ENCODE data around the gene FXR2. TPM values are rescaled to one million over a fixed set of nuclear protein-coding genes. Genes with fewer than 3 reads are reported as not detected.
"Not testable (repeated sequence)": the region's sequence is repeated elsewhere in the genome, so short reads cannot be mapped to it uniquely, and the experiment has no call there.

Gene FXR2
- total RNA-seq, 2 donors from 2014 or later = 70.3 to 83.6 TPM

GRCh38 chr17:7613769-7614424 lies 800 bp downstream of the FXR2 start:
- Histone ChIP-seq H3K4me3 (peak overlapping the region; percentile 83 to 93), H3K4me1 (peaks cover 0 to 46% of the 10 kb centered on the region in 2 donors), H3K27ac (peak overlapping the region; percentile 93 to 94), H3K27me3 (no peaks in the 10 kb centered on the region), H3K9me3 (no peaks in the 10 kb centered on the region), H3K36me3 (peaks cover 5% of the 10 kb centered on the region)
- no peak for DNase-seq (ENCODE audit: low spot score)
- TF ChIP-seq, protein P1, sequence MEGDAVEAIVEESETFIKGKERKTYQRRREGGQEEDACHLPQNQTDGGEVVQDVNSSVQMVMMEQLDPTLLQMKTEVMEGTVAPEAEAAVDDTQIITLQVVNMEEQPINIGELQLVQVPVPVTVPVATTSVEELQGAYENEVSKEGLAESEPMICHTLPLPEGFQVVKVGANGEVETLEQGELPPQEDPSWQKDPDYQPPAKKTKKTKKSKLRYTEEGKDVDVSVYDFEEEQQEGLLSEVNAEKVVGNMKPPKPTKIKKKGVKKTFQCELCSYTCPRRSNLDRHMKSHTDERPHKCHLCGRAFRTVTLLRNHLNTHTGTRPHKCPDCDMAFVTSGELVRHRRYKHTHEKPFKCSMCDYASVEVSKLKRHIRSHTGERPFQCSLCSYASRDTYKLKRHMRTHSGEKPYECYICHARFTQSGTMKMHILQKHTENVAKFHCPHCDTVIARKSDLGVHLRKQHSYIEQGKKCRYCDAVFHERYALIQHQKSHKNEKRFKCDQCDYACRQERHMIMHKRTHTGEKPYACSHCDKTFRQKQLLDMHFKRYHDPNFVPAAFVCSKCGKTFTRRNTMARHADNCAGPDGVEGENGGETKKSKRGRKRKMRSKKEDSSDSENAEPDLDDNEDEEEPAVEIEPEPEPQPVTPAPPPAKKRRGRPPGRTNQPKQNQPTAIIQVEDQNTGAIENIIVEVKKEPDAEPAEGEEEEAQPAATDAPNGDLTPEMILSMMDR (IDR thresholded peaks at IDR 0.05) = no peak

DNA sequence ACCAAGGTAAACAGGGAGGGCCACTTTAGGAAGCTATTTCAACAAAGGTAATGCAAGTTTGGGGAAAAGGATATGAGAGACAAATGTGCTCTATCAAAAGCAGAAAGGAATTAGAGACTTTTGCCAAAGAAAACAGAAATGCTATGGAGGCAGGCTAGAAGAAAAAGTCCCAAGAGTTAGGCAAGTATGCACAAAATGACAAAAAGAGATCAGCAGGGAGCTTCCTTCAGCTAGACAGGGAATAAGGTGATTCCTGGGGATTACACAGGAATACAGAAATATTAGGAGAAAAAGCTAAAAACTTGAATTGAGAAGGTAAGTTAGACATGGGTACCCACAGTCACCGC lies 2.4 kb downstream of the FXR2 start:
- H3K36me3 ChIP-seq = peaks cover 5% of the 10 kb centered on the region
- TF ChIP-seq, protein P1 (IDR thresholded peaks at IDR 0.05) = no peak

DNA sequence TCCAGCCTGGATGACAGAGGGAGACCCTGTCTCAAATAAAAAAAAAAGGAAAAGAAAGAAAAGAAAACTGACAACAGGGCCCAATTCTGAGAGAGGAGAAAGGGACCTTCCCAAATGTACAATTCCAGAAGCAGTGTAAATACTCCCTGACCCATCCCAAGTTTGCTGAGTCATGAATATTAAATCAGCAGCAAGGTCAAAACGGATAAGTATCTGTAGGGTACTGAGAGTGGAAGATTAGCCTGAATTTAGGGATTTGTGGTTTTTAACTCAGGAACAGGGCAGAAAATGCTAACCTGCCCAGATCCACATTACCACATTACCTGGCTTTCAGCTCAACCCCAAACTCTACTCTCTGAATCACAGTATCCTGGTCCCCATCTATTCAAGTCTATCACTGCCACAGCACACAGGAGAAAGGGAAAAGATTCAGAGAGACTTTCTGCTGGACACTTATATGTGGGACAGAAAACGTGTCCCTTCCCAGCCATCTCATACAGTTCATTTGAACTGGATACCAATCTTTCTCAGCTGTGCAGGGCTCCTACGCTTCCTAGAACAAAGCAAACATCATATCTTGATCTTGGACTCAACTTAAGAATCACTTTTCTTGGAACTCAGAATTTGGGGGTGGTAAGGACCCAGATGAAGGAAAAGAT lies 2.9 kb downstream of the FXR2 start:
- TF ChIP-seq, protein P1 (IDR thresholded peaks at IDR 0.05) = no peak
- Histone ChIP-seq H3K27ac (peak overlapping the region; percentile 38 to 57), H3K4me3 (no peak overlapping the region), H3K36me3 (peaks cover 5% of the 10 kb centered on the region), H3K27me3 (no peaks in the 10 kb centered on the region), H3K4me1 (peaks cover 0 to 49% of the 10 kb centered on the region in 2 donors), H3K9me3 (no peaks in the 10 kb centered on the region)
- no peak for DNase-seq (ENCODE audit: low spot score)

More for the DNA sequence above, 2.4 kb downstream of the FXR2 start:
- DNase-seq (ENCODE audit: low spot score) = no peak
- no peaks in the 10 kb centered on the region for H3K27me3 ChIP-seq
- H3K9me3 ChIP-seq = no peaks in the 10 kb centered on the region
- H3K4me1 ChIP-seq = peaks cover 0 to 46% of the 10 kb centered on the region in 2 donors
- peak overlapping the region in 1 of 2 donors; percentile 57 for H3K27ac ChIP-seq
- no peak overlapping the region for H3K4me3 ChIP-seq

DNA sequence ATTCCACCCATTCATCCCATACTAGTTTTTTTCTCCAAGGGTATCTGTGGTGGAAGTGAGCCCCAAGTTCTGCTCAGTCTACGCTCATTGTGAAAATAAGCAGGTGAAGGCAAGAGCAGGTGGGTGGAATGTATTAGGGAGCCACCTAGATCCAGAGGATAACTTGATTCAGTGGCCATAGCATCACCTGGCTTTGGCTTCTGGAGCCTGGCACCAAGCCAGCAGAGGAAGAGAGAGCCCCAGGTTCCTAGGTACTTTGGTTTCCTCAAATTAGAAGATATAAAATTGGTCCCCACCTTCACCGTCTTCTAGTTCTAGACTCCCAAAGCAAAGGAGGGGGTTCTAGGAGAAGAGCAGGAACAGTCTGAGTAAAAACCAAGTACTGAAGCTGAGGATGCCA lies 4.1 kb downstream of the FXR2 start:
- no peak for DNase-seq (ENCODE audit: low spot score)
- no peaks in the 10 kb centered on the region for H3K27me3 ChIP-seq
- no peaks in the 10 kb centered on the region for H3K9me3 ChIP-seq
- H3K4me1 ChIP-seq = peaks cover 0 to 58% of the 10 kb centered on the region in 2 donors
- H3K36me3 ChIP-seq = peaks cover 7% of the 10 kb centered on the region
- H3K4me3 ChIP-seq = no peak overlapping the region
- TF ChIP-seq, protein P1 (IDR thresholded peaks at IDR 0.05) = no peak
- H3K27ac ChIP-seq = no peak overlapping the region

GRCh38 chr17:7606280-7606679 lies 8.4 kb downstream of the FXR2 start:
- TF ChIP-seq, protein P1 (IDR thresholded peaks at IDR 0.05) = no peak
- Histone ChIP-seq H3K27ac (peak overlapping the region; percentile 73 to 94), H3K4me3 (no peak overlapping the region), H3K9me3 (no peaks in the 10 kb centered on the region), H3K27me3 (no peaks in the 10 kb centered on the region), H3K36me3 (peaks cover 50% of the 10 kb centered on the region), H3K4me1 (peaks cover 0 to 28% of the 10 kb centered on the region in 2 donors)
- no peak for DNase-seq (ENCODE audit: low spot score)

GRCh38 chr17:7597561-7597960 lies 17.1 kb downstream of the FXR2 start:
- H3K27ac ChIP-seq = not testable (repeated sequence)

More at GRCh38 chr17:7597561-7597960, 17.1 kb downstream of the FXR2 start:
- not testable (repeated sequence) for H3K27me3 ChIP-seq; H3K4me3 ChIP-seq; DNase-seq (ENCODE audit: low spot score); H3K4me1 ChIP-seq; H3K9me3 ChIP-seq
- H3K36me3 ChIP-seq = peaks cover 95% of the 10 kb centered on the region

All from right atrium auricular region (tissue), 2 donors.